GM12878 (cell line): ENCODE measurements around the gene TRAP1. TPM values are rescaled to one million over a fixed set of nuclear protein-coding genes. Genes with fewer than 3 reads are reported as not detected.

Experiments
- ATAC-seq: fragments of 200-7000 bp; cut with Tn5 transposase; 3 replicates; pipeline ENCODE4 v1.9.1; 2020; ENCODE audit warnings: mild to moderate bottlenecking, moderate library complexity
- BruUV-seq: library from RNA; stranded (reverse); fragments of 400-500 nt; replicated peaks from 2 replicates; lab custom pipeline; 2021; lab: Mats Ljungman, UMichigan
- CTCF ChIA-PET: fragments of 300-600 bp; sonication (Branson Sonifier 250); formaldehyde crosslinking; extraction: SDS; loops from one replicate; lab custom pipeline; 2021; ENCODE audit warnings: inconsistent platforms; lab: Yijun Ruan, JAX
- POLR2A ChIA-PET: fragments of 350-600 bp; formaldehyde crosslinking; extraction: SDS; loops from one replicate; lab custom pipeline; 2021; ENCODE audit warnings: inconsistent platforms; lab: Charles Lee
- RAD21 ChIA-PET: fragments of 300-600 bp; sonication (Branson Sonifier 250); formaldehyde crosslinking; loops from one replicate; lab custom pipeline; 2023; ENCODE audit warnings: antibody characterized with exemption; ENCODE audit not compliant: unreplicated experiment; lab: Charles Lee
- SMC1A ChIA-PET: fragments of 300-600 bp; sonication (Branson Sonifier 250); formaldehyde crosslinking; loops from one replicate; lab custom pipeline; 2023; ENCODE audit not compliant: unreplicated experiment, uncharacterized antibody; lab: Charles Lee
- DNase-seq: peaks from one replicate; pipeline ENCODE4 v3.0.0-alpha.2; 2011; ENCODE audit warnings: low read depth, low spot score
- FAIRE-seq: peaks from 3 replicates; lab custom pipeline; 2011; peaks lifted over from hg19 to GRCh38; lab: Jason Lieb, UNC
- H2AFZ ChIP-seq: 2 replicates; pipeline ENCODE4 v1.6.0; 2011; ENCODE audit warnings: low read depth, low read length, control low read depth; ENCODE audit not compliant: control insufficient read depth
- H3K27ac ChIP-seq: 2 replicates; pipeline ENCODE4 v1.5.1; 2011; ENCODE audit warnings: control low read depth; ENCODE audit not compliant: control insufficient read depth, insufficient read depth
- H3K27me3 ChIP-seq, 2 experiments: replicated peaks in 1 of 2; 2 replicates each; pipeline versions ENCODE4 v1.6.0 to v1.6.1; 2011; ENCODE audit warnings: low read length in 1 of 2; ENCODE audit not compliant: control insufficient read depth in 2 of 2, insufficient read depth in 2 of 2
- H3K36me3 ChIP-seq, 2 experiments: 2 replicates each; pipeline ENCODE4 v1.5.1; 2011; ENCODE audit warnings: low read length in 1 of 2; ENCODE audit not compliant: control insufficient read depth in 2 of 2, insufficient read depth in 2 of 2
- H3K4me1 ChIP-seq: 2 replicates; pipeline ENCODE4 v1.6.1; 2011; ENCODE audit warnings: mild to moderate bottlenecking, low read length, moderate library complexity, mixed read lengths; ENCODE audit not compliant: control insufficient read depth, insufficient read depth
- H3K4me2 ChIP-seq: 2 replicates; pipeline ENCODE4 v1.6.0; 2011; ENCODE audit warnings: control low read depth; ENCODE audit not compliant: control insufficient read depth, insufficient read depth
- H3K4me3 ChIP-seq: fragments of 200-600 bp; sonication (generic); 2 replicates; pipeline ENCODE4 v1.5.1; 2016
- H3K79me2 ChIP-seq: 2 replicates; pipeline ENCODE4 v1.6.0; 2011; ENCODE audit warnings: low read length; ENCODE audit not compliant: control insufficient read depth, insufficient read depth
- H3K9ac ChIP-seq: 2 replicates; pipeline ENCODE4 v1.8.0; 2011; ENCODE audit warnings: low read length, control low read depth, mixed read lengths; ENCODE audit not compliant: control insufficient read depth, insufficient read depth
- H3K9me3 ChIP-seq: replicated peaks from 3 replicates; pipeline ENCODE4 v1.5.1; 2011; ENCODE audit warnings: mild to moderate bottlenecking, low read length; ENCODE audit not compliant: control insufficient read depth, insufficient read depth
- H4K20me1 ChIP-seq: 2 replicates; pipeline ENCODE4 v1.6.0; 2011; ENCODE audit not compliant: control insufficient read depth, insufficient read depth
- BCLAF1 ChIP-seq: fragments of 450-650 bp; IDR thresholded peaks from 2 replicates; pipeline ENCODE4 v1.6.1; 2017; ENCODE audit warnings: antibody characterized with exemption, mild to moderate bottlenecking, moderate library complexity
- CBX5 ChIP-seq: sonication (generic); IDR thresholded peaks from 2 replicates; pipeline ENCODE4 v1.6.1; 2016; ENCODE audit warnings: low read depth, moderate library complexity, mild to moderate bottlenecking, inconsistent platforms
- EED ChIP-seq: sonication (generic); IDR thresholded peaks from 2 replicates; pipeline ENCODE4 v1.6.1; 2016; ENCODE audit warnings: antibody characterized with exemption, low read depth
- EGR1 ChIP-seq, 2 experiments: IDR thresholded peaks; 1 replicate in 1 of 2; 2 replicates in 1 of 2; pipeline ENCODE4 v1.6.1; 2011 to 2012; ENCODE audit warnings: low read depth in 2 of 2, low read length in 2 of 2, borderline replicate concordance in 1 of 2, mild to moderate bottlenecking in 1 of 2, moderate library complexity in 1 of 2
- EZH2 ChIP-seq: IDR thresholded peaks from 2 replicates; pipeline ENCODE4 v1.6.1; 2012; ENCODE audit warnings: low read depth, mild to moderate bottlenecking, control low read depth, inconsistent platforms, low read length, borderline replicate concordance; ENCODE audit not compliant: control insufficient read depth
- JUNB ChIP-seq: IDR thresholded peaks from 2 replicates; pipeline ENCODE4 v1.6.1; 2016; ENCODE audit warnings: antibody characterized with exemption, mild to moderate bottlenecking
- NBN ChIP-seq: fragments of 450-650 bp; IDR thresholded peaks from 2 replicates; pipeline ENCODE4 v1.6.1; 2016
- POLR2AphosphoS2 ChIP-seq: IDR thresholded peaks from 2 replicates; pipeline ENCODE4 v1.6.1; 2011; ENCODE audit warnings: low read depth, mild to moderate bottlenecking, low read length, improper control_type of control experiment, moderate library complexity
- POU2F2 ChIP-seq: IDR thresholded peaks from 3 replicates; pipeline ENCODE4 v1.6.1; 2011; ENCODE audit warnings: low read depth, mild to moderate bottlenecking, low read length, borderline replicate concordance
- RAD21 ChIP-seq: IDR thresholded peaks from 2 replicates; pipeline ENCODE4 v1.6.1; 2011; ENCODE audit warnings: mild to moderate bottlenecking, low read depth, low read length, moderate library complexity; ENCODE audit not compliant: insufficient read depth
- RELB ChIP-seq: fragments of 450-650 bp; IDR thresholded peaks from 2 replicates; pipeline ENCODE4 v1.6.1; 2017; ENCODE audit warnings: low read depth, mild to moderate bottlenecking, moderate library complexity
- SMAD5 ChIP-seq: IDR thresholded peaks from 2 replicates; pipeline ENCODE4 v1.6.1; 2016; ENCODE audit warnings: antibody characterized with exemption, low read depth
- SMARCA5 ChIP-seq: fragments of 450-650 bp; IDR thresholded peaks from 2 replicates; pipeline ENCODE4 v1.6.1; 2017; ENCODE audit warnings: mild to moderate bottlenecking
- SMC3 ChIP-seq: IDR thresholded peaks from 2 replicates; pipeline ENCODE4 v1.6.1; 2011; ENCODE audit warnings: low read length, improper control_type of control experiment, borderline replicate concordance
- WGBS: methylation state at CpG from one replicate; pipeline ENCODE4 v1.1.6; 2016; ENCODE audit warnings: low lambda C conversion rate; ENCODE audit not compliant: insufficient replicate concordance, insufficient coverage; ENCODE audit errors: missing lambda C conversion rate; 5-methylcytosine and 5-hydroxymethylcytosine counted together
- in situ Hi-C: fragments of 300-500 bp; cut with MboI; formaldehyde crosslinking; loops from 9 replicates; pipeline ENCODE4 v1.14.3; 2018; ENCODE audit warnings: mixed read lengths
- intact Hi-C: fragments of 100-400 bp; cut with micrococcal nuclease; formaldehyde crosslinking; loops from one replicate; pipeline ENCODE4 v1.14.2; 2022; ENCODE audit not compliant: unreplicated experiment
- polyA plus RNA-seq, 11 experiments: library from polyadenylated mRNA; depleted of rRNA in 4 of 11; unstranded in 6 of 11; stranded (reverse) in 5 of 11; fragments of >200 nt; fragmentation: Nextera tagmentation in 4 of 11; fragmentation: Illumina TruSeq in 1 of 11; extraction: Ambion mirVana in 4 of 11; extraction: Trizol in 1 of 11; gene quantifications; 1 replicate in 1 of 11; 2 replicates in 10 of 11; pipeline versions ENCODE4 v1.2.1 to v1.2.3, GENCODE V29; 2011 to 2016; ENCODE audit warnings: inconsistent platforms in 2 of 11, missing spikeins in 2 of 11, low read depth in 1 of 11
- total RNA-seq, 4 experiments: library from RNA; depleted of rRNA in 3 of 4; stranded (reverse); fragments of >200 nt in 3 of 4; fragmentation: Illumina TruSeq in 1 of 4; extraction: Trizol in 1 of 4; gene quantifications; 2 replicates each; pipeline versions ENCODE4 v1.2.1 to v1.2.3, GENCODE V29; 2013 to 2021
- TF ChIP-seq, protein P1 (sequence below): fragments of 450-650 bp; IDR thresholded peaks from 2 replicates; pipeline ENCODE4 v1.6.1; 2017; ENCODE audit warnings: borderline replicate concordance
- TF ChIP-seq, protein P2 (sequence below): fragments of 150-350 bp; IDR thresholded peaks from 2 replicates; pipeline ENCODE4 v1.6.1; 2014; ENCODE audit warnings: mild to moderate bottlenecking, low read depth, low read length

The TRAP1 gene
- total and polyA plus RNA-seq, 10 of the 15 experiments (the other 5 are each of a cell fraction or from before 2014, with no cell fraction given) = 16.3 to 442 (median 241) TPM

DNA sequence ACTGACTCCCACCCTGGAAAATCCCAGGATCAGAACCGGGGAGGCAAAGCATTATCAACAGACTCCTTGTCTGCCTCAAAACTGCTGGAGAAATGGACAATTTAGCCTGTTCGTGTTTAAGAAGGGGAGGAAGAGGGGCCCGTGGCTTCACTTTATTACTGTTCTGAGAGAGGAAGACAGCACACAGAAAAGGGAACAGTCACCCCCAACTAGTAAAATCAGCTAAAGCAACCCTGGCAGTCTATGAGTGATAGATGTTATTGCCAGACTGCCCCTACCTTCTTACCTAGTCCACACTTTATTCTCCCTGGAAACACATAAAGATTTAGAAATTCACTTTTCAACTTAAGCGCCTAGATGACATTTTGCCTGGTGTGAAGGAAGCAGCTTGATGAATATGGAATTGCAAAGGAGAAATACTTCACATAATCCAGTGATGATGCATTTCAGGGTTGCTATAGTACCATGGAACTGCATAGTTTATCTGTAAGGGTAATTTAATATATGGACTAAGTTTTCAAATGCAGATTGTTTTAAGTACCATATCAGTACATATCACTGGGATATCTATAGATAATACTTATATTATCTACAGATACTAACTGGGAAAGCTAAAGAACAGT, 36.9 kb upstream of the TRAP1 start:
- CTCF ChIA-PET = no interaction called here

More for the DNA sequence above, 36.9 kb upstream of the TRAP1 start:
- Histone ChIP-seq H3K9me3 (no peaks in the 10 kb centered on the region), H3K4me2 (no peak overlapping the region), H3K36me3 (peaks cover 4 to 35% of the 10 kb centered on the region in 2 experiments), H3K9ac (no peak overlapping the region), H3K4me1 (no peaks in the 10 kb centered on the region), H4K20me1 (no peaks in the 10 kb centered on the region; the same call in 1 of the 2 replicates), H2AFZ (no peak overlapping the region), H3K79me2 (no peaks in the 10 kb centered on the region), H3K27me3 (no peaks in the 10 kb centered on the region), H3K4me3 (no peak overlapping the region), H3K27ac (no peak overlapping the region)
- FAIRE-seq = peak; percentile 13
- BruUV-seq = no TSS peak
- WGBS = 74% methylated on average over 4 of the region's 4 CpGs
- RAD21 ChIA-PET = no interaction called here
- intact Hi-C loops = no loop called here
- TF ChIP-seq NBN (no peak), SMAD5 (no peak), POLR2AphosphoS2 (no peak), BCLAF1 (no peak), EED (no peak), POU2F2 (no peak), RELB (no peak), RAD21 (no peak), EGR1 (IDR thresholded peaks at IDR 0.05; ENCODE audit: borderline replicate concordance in 1 of 2, low read depth in 2 of 2, low read length in 2 of 2) (no peak), EZH2 (no peak), CBX5 (no peak), JUNB (no peak), SMC3 (no peak), SMARCA5 (no peak)
- TF ChIP-seq, protein P1, sequence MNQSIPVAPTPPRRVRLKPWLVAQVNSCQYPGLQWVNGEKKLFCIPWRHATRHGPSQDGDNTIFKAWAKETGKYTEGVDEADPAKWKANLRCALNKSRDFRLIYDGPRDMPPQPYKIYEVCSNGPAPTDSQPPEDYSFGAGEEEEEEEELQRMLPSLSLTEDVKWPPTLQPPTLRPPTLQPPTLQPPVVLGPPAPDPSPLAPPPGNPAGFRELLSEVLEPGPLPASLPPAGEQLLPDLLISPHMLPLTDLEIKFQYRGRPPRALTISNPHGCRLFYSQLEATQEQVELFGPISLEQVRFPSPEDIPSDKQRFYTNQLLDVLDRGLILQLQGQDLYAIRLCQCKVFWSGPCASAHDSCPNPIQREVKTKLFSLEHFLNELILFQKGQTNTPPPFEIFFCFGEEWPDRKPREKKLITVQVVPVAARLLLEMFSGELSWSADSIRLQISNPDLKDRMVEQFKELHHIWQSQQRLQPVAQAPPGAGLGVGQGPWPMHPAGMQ = no peak
- TF ChIP-seq, protein P2, sequence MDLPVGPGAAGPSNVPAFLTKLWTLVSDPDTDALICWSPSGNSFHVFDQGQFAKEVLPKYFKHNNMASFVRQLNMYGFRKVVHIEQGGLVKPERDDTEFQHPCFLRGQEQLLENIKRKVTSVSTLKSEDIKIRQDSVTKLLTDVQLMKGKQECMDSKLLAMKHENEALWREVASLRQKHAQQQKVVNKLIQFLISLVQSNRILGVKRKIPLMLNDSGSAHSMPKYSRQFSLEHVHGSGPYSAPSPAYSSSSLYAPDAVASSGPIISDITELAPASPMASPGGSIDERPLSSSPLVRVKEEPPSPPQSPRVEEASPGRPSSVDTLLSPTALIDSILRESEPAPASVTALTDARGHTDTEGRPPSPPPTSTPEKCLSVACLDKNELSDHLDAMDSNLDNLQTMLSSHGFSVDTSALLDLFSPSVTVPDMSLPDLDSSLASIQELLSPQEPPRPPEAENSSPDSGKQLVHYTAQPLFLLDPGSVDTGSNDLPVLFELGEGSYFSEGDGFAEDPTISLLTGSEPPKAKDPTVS = no peak
- ATAC-seq = no peak
- in situ Hi-C loops = no loop called here
- DNase-seq = no peak
- POLR2A ChIA-PET = no interaction called here
- SMC1A ChIA-PET = no interaction called here
